GM21447 (cell line): ENCODE data around the gene MICAL2.
A peak's percentile ranks its signal among the peaks of the same experiment; 100 is the strongest.

Experiments
- ATAC-seq: cut with Tn5 transposase; IDR thresholded peaks from one replicate; pipeline ENCODE4 v1.9.1; 2021; ENCODE audit not compliant: unreplicated experiment

The MICAL2 gene

DNA sequence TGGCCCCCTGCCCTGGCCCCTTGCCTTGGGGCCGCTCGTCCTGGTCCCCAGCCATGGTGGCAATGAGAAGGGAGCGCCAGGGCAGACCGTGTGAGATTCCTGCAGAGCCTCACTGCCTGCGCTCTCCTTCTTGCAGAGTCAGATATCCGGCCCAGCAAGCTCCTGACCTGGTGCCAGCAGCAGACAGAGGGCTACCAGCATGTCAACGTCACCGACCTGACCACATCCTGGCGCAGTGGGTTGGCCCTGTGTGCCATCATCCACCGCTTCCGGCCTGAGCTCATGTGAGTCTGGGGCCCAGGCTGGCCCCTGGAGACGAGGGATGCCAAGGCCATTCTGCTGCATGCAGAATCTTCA lies 114.1 kb downstream of the MICAL2 start:
- peak; percentile 99 for ATAC-seq

DNA sequence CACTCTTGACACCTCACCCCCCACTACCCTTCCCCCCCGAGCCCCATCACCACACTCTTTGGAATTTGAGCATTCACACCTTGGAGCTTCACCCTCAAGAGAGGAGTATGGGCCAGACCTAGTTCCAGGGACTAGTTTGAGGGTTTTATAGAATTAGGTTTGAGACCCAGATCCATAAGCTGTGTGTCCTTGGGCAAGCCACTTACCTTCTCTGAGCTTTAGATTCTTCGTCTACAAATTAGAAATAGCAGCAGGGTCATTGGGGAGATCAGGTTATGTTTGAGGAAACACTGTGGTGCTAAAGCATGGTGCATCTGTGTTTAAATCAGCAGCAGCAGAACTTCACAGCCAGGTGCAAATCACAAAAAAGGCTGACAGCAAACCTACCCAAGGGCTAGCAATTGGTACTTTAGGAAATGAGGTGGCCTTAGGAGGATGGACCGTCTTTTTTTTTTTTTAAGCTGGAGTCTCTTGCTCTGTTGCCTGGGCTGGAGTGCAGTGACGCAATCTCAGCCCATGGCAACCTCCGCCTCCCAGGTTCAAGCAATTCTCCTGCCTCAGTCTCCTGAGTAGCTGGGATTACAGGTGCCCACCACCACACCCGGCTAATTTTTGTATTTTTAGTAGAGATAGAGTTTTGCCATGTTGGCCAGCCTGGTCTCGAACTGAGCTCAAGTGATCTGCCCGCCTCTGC lies 114.8 kb downstream of the MICAL2 start:
- ATAC-seq: no peak

DNA sequence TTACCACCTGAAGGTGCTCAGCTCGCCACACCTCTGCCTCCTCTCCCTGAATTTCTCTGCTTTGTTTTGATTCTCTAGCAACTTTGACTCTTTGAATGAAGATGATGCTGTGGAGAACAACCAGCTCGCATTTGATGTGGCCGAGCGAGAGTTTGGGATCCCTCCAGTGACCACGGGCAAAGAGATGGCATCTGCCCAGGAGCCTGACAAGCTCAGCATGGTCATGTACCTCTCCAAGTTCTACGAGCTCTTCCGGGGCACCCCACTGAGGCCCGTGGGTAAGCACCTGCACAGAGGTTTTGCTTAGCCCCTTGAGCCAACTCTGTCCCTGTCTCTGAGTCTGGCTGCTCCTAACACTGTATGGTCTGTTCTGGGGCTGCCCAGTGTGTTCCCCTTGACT lies 115.7 kb downstream of the MICAL2 start:
- ATAC-seq: no peak

DNA sequence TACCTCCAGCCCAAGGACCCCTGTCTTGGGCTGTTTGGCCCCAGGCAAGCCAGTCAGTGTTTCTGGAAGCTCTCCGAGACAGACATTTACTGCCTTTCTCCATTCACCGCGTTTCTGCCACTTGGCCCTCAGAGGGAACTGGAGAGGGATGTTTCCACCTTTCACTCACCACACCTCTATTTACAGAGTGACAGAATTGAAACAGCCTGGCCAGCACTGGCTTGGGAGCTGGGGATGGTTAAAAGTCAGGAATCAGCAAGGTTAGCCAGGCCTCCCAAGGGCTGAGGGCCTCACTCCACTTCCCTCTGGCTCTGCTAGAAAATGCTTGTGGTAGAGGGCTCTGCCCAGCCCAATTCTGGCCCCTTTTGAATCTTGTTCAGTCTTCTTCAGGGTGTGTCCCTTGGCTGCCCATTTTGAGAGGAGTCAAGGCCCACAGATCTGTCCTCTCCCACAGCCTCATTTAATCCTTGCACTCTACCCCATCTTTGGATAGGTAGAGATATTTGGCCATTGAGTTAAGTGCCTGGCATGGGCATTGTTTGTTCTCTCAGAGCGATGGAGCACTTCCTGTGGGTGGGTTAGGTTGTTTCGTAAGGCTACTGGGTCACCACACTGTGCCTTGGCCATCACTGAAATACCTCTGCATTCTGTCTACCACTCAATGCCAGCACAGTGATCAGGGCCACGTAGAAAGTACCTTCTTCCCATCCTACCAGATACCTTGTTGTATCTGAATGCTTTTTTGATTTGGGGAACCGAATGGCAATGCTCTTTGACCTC lies 119.2 kb downstream of the MICAL2 start:
- ATAC-seq: no peak

GRCh38 chr11:12232160-12232559 lies 121.8 kb downstream of the MICAL2 start:
- ATAC-seq: no peak

- ATAC-seq: no peak
Measured at GRCh38 chr11:12232817-12233601, 122.6 kb downstream of the MICAL2 start.

GRCh38 chr11:12233602-12233925 lies 123.2 kb downstream of the MICAL2 start:
- ATAC-seq: no peak

DNA sequence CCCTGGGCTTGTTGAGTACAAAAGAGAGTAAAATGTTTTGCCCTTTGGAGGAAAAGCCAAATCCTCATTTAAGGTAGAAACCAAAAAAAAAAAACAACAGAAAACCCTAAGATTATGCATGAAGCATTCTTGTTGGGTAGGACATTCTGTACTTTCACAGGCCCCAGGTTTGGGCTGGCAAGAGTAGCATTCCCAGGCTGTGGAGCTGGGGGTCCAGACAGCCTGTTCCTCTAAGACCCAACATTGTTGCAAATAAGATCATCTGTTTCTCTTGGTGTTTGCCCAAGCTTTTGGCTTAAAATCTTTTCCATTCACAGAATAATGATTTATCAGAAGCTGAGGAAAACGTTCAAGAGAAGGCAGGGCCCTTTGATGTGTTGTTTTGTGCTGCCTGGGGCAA lies 123.8 kb downstream of the MICAL2 start:
- no peak for ATAC-seq

DNA sequence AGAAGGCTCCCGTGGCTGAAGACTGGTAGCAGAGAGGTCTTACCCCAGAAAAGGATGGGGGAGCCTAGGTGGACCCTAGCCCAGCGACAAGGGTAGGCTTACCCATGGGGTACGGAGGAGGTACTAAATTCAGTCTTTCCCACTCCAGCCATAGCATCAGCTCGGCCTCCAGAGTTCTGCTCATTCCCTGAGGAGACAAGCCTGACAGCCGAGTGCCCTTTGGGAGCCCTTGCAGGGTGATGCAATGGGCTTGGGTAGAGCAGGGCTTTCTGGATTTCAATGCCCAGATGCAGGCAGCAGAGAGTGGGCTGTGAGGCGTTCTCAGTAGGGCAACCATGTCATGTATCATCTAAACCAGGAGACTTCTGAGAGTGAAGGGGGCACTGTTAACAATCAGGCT lies 124.7 kb downstream of the MICAL2 start:
- no peak for ATAC-seq

- no peak for ATAC-seq
Measured at GRCh38 chr11:12235553-12235946, 125.2 kb downstream of the MICAL2 start.

DNA sequence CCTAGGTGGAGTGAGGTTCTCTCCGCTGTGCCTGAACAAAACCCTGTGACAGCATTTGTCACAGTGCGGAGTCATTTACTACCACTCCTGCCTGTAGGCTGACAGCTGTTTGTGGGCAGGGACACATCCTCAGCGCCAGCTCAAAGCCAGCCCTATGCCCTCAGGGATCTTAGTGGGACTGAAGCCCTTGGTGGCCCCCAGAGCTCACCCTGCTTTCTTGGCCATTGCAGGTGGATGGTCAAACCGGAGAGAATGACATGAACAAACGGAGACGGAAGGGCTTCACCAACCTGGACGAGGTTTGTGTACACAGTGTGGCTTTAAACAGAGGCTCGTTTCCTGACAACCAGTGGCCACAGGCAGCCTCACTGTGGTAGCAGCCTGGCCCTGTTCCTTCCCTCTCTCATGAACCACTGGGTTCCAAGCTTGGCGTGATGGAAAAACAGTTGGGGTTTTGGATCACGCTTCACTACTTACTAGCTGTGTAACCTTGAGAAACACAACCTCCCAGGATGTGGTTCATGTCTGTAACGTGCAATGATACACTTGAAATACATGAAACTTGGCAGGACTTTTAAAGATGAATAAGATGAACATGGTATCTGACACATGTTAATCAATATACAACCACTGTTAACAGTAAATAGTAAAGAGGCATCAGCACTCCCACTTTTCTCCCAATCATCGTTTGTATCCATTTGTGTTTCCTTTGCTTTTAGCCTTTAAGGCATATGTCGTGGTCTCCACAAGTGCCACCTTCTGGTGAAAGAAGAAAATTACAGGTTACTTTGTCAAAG lies 125.8 kb downstream of the MICAL2 start:
- ATAC-seq: peak; percentile 71

DNA sequence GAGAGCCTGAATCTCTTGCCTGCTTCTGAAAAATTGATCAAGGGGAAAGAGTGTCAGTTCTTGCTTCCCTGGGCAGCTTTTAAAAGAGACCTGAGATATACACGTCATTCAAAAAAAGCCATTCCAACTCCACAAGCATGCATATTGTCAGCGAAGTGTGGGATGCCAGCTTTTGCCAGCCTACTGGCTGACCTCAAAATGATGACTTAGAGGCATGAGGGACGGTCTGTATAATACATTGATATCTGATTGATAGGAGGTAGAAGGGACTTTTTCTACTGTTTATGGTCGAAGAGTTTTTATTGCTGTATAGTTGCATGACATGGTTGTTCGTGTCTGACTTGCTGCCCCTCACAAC lies 126.3 kb downstream of the MICAL2 start:
- ATAC-seq: no peak

DNA sequence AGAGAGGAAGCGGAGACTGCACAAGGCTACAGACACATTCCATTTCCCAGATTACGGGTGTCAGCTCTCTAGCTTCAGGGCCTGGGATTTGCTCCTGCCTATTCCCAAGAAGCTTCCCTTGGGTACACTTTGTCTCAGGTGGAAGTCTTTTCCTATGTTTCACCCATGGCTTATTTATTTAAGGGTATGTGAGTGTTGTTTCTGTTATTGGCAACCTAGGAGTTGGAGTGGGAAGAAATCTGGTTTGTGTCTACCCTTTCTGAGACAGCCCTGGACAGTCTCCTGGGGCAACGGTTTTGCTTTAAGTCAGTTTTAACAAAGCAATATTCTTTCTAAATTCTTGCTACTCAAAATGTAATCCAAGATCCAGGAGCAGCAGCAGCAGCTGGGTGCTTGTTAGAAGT lies 127.0 kb downstream of the MICAL2 start:
- no peak for ATAC-seq

DNA sequence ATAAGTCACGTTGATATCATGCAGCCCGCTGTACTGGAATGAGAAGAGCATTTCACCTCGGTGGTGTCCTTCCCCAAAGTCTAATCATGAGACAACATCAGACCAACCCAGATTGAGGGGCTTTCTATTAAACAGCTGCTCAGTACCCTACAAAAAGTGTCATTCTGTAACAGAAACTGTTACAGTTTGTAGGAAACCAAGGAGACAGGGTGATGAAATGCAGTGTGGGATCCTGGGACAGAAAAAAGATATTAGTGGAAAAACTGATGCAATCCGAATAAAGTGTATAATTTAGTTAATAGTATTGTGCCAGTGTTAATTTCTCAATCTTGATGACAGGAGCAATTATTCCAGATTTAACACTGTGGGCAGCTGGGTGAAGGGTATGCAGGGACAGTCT lies 128.0 kb downstream of the MICAL2 start:
- no peak for ATAC-seq

- no peak for ATAC-seq
Measured at GRCh38 chr11:12239396-12239795, 129.0 kb downstream of the MICAL2 start.

- no peak for ATAC-seq
Measured at GRCh38 chr11:12239804-12240371, 129.5 kb downstream of the MICAL2 start.

DNA sequence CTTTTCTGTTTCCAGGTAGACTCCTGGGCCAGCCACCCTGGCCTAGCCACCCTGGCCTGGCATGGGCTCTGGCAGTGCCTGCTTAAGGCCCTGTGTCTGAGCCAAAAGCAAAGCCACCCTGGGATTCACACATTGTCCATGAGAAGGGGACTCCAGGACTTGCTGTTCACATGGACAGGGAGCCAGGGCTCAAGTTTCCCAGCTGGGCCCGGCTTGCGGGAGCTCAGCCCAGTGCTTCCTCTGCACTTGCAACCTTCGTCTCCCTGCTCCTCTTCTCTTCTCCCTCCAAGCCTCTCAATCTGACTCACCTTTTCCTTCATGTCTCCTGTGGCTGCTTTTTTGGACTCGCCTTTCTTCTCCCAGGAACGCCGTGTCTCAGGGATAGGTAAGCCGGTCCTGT lies 130.3 kb downstream of the MICAL2 start:
- ATAC-seq: no peak

DNA sequence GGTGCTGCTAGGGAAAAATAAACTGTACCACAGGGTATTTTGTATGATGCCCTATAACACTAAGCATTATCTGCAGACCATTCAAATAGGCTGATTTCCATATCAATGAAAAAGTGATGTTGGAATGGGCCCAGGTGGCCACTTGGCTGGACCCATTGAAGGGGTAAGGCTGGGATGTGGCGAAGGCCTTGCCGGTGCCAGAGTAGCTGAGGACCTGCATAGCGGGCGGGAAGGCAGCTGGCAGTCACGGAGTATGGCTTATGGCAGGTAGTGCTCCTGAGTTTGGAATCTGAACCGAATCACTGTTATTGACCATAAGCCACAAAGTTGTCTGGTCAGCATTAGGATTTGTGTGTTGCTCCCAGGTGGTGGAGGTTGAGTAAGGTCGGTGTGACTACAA lies 131.0 kb downstream of the MICAL2 start:
- ATAC-seq: no peak

- no peak for ATAC-seq
Measured at GRCh38 chr11:12241971-12242672, 131.7 kb downstream of the MICAL2 start.

DNA sequence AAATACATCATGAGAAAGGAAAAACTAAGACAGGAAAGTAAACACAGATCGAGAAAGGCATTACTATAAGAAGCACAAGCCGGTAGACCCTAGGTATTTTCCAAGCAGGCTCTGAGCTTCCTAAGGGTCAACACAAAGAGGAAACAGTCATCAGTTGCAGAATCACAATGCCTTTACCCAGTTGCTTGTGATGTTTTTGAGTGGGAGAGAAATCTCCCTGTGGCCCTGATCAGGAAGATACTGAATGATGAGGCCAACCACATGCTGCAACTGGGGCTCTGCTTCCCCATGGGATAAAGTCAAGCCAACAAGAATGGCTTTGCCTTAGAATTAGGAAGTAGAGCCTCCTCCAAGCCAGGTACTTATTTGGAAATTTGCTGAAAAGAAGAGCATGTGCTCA lies 132.6 kb downstream of the MICAL2 start:
- ATAC-seq: no peak
